ENCODE measurements around the gene STIL. TPM values are rescaled to one million over a fixed set of nuclear protein-coding genes. Genes with fewer than 3 reads are reported as not detected.
A peak's percentile ranks its signal among the peaks of the same experiment; 100 is the strongest.
"Not testable (repeated sequence)": the region's sequence is repeated elsewhere in the genome, so short reads cannot be mapped to it uniquely, and the experiment has no call there.

The STIL gene
- total RNA-seq, 2 experiments from 2014 or later: 28.0 to 28.2 TPM

- DNase-seq: no peak
- no peak overlapping the region for H3K4me3 Mint-ChIP-seq
- no peak overlapping the region for H3K27ac Mint-ChIP-seq
- H3K36me3 Mint-ChIP-seq: peaks cover 21% of the 10 kb centered on the region
- H3K4me1 Mint-ChIP-seq: no peaks in the 10 kb centered on the region
- H3K27me3 Mint-ChIP-seq: no peaks in the 10 kb centered on the region
- H3K9me3 Mint-ChIP-seq: no peaks in the 10 kb centered on the region
These were observed 37.1 kb downstream of the STIL start for GRCh38 chr1:47276850-47277249.

GRCh38 chr1:47275811-47276210 lies 38.1 kb downstream of the STIL start:
- not testable (repeated sequence) for DNase-seq, H3K4me3 Mint-ChIP-seq, H3K4me1 Mint-ChIP-seq, H3K27me3 Mint-ChIP-seq, H3K9me3 Mint-ChIP-seq, H3K27ac Mint-ChIP-seq
- H3K36me3 Mint-ChIP-seq: peaks cover 20% of the 10 kb centered on the region

GRCh38 chr1:47265529-47265928 lies 48.4 kb downstream of the STIL start:
- H3K9me3 Mint-ChIP-seq, H3K27ac Mint-ChIP-seq, H3K27me3 Mint-ChIP-seq, H3K4me1 Mint-ChIP-seq, DNase-seq, H3K4me3 Mint-ChIP-seq: not testable (repeated sequence)
- peaks cover 25% of the 10 kb centered on the region for H3K36me3 Mint-ChIP-seq

GRCh38 chr1:47262787-47263413 lies 51.0 kb downstream of the STIL start:
- no peak overlapping the region for H3K27ac Mint-ChIP-seq
- no peaks in the 10 kb centered on the region for H3K27me3 Mint-ChIP-seq
- H3K4me3 Mint-ChIP-seq: no peak overlapping the region
- no peaks in the 10 kb centered on the region for H3K9me3 Mint-ChIP-seq
- no peaks in the 10 kb centered on the region for H3K4me1 Mint-ChIP-seq
- H3K36me3 Mint-ChIP-seq: peaks cover 27% of the 10 kb centered on the region
- peak; percentile 17 for DNase-seq

GRCh38 chr1:47257224-47257623 lies 56.7 kb downstream of the STIL start:
- Mint-ChIP-seq H3K9me3 (no peaks in the 10 kb centered on the region), H3K27ac (no peak overlapping the region), H3K4me1 (no peaks in the 10 kb centered on the region), H3K36me3 (peaks cover 26% of the 10 kb centered on the region), H3K27me3 (no peaks in the 10 kb centered on the region), H3K4me3 (no peak overlapping the region)
- no peak for DNase-seq

GRCh38 chr1:47252795-47253194 lies 61.2 kb downstream of the STIL start:
- no peak overlapping the region for H3K27ac Mint-ChIP-seq
- H3K4me1 Mint-ChIP-seq: no peaks in the 10 kb centered on the region
- H3K27me3 Mint-ChIP-seq: no peaks in the 10 kb centered on the region
- H3K36me3 Mint-ChIP-seq: peaks cover 24% of the 10 kb centered on the region
- H3K4me3 Mint-ChIP-seq: no peak overlapping the region
- H3K9me3 Mint-ChIP-seq: no peaks in the 10 kb centered on the region
- DNase-seq: no peak

GRCh38 chr1:47252369-47252768 lies 61.6 kb downstream of the STIL start:
- no peaks in the 10 kb centered on the region for H3K27me3 Mint-ChIP-seq

GRCh38 chr1:47249755-47250154 lies 64.2 kb downstream of the STIL start:
- no peak for DNase-seq
- Mint-ChIP-seq H3K4me1 (no peaks in the 10 kb centered on the region), H3K36me3 (peaks cover 12% of the 10 kb centered on the region), H3K27ac (no peak overlapping the region), H3K27me3 (peaks cover 3% of the 10 kb centered on the region), H3K4me3 (no peak overlapping the region), H3K9me3 (no peaks in the 10 kb centered on the region)

More at GRCh38 chr1:47252369-47252768, 61.6 kb downstream of the STIL start:
- no peak for DNase-seq
- peaks cover 21% of the 10 kb centered on the region for H3K36me3 Mint-ChIP-seq
- H3K9me3 Mint-ChIP-seq: no peaks in the 10 kb centered on the region
- no peaks in the 10 kb centered on the region for H3K4me1 Mint-ChIP-seq
- no peak overlapping the region for H3K4me3 Mint-ChIP-seq
- H3K27ac Mint-ChIP-seq: no peak overlapping the region

GRCh38 chr1:47244339-47244862 lies 69.5 kb downstream of the STIL start:
- H3K36me3 Mint-ChIP-seq: peaks cover 1% of the 10 kb centered on the region
- H3K27ac Mint-ChIP-seq: no peak overlapping the region
- peaks cover 34% of the 10 kb centered on the region for H3K27me3 Mint-ChIP-seq
- no peaks in the 10 kb centered on the region for H3K9me3 Mint-ChIP-seq
- H3K4me1 Mint-ChIP-seq: no peaks in the 10 kb centered on the region
- no peak for DNase-seq
- no peak overlapping the region for H3K4me3 Mint-ChIP-seq

- no peak for DNase-seq
- no peak overlapping the region for H3K27ac Mint-ChIP-seq
- peaks cover 38% of the 10 kb centered on the region for H3K27me3 Mint-ChIP-seq
- H3K4me3 Mint-ChIP-seq: no peak overlapping the region
- no peaks in the 10 kb centered on the region for H3K36me3 Mint-ChIP-seq
- no peaks in the 10 kb centered on the region for H3K4me1 Mint-ChIP-seq
- no peaks in the 10 kb centered on the region for H3K9me3 Mint-ChIP-seq
These were observed 70.0 kb downstream of the STIL start for GRCh38 chr1:47243910-47244309.

GRCh38 chr1:47241114-47242113 lies 72.5 kb downstream of the STIL start:
- Mint-ChIP-seq H3K36me3 (no peaks in the 10 kb centered on the region), H3K4me3 (no peak overlapping the region), H3K27ac (no peak overlapping the region), H3K27me3 (peaks cover 59% of the 10 kb centered on the region), H3K9me3 (no peaks in the 10 kb centered on the region), H3K4me1 (no peaks in the 10 kb centered on the region)
- no peak for DNase-seq

GRCh38 chr1:47238935-47239592 lies 74.9 kb downstream of the STIL start:
- no peaks in the 10 kb centered on the region for H3K9me3 Mint-ChIP-seq
- no peak overlapping the region for H3K27ac Mint-ChIP-seq
- H3K4me3 Mint-ChIP-seq: no peak overlapping the region

GRCh38 chr1:47235806-47236205 lies 78.1 kb downstream of the STIL start:
- no peak for DNase-seq
- H3K4me3 Mint-ChIP-seq: no peak overlapping the region
- no peaks in the 10 kb centered on the region for H3K36me3 Mint-ChIP-seq
- no peak overlapping the region for H3K27ac Mint-ChIP-seq
- peaks cover 86% of the 10 kb centered on the region for H3K27me3 Mint-ChIP-seq
- no peaks in the 10 kb centered on the region for H3K9me3 Mint-ChIP-seq
- peaks cover 10% of the 10 kb centered on the region for H3K4me1 Mint-ChIP-seq

More at GRCh38 chr1:47238935-47239592, 74.9 kb downstream of the STIL start:
- DNase-seq: no peak
- H3K27me3 Mint-ChIP-seq: peaks cover 76% of the 10 kb centered on the region
- no peaks in the 10 kb centered on the region for H3K4me1 Mint-ChIP-seq
- no peaks in the 10 kb centered on the region for H3K36me3 Mint-ChIP-seq

GRCh38 chr1:47235241-47235681 lies 78.7 kb downstream of the STIL start:
- Mint-ChIP-seq H3K9me3 (no peaks in the 10 kb centered on the region), H3K27ac (no peak overlapping the region), H3K4me1 (peaks cover 15% of the 10 kb centered on the region), H3K36me3 (no peaks in the 10 kb centered on the region), H3K4me3 (no peak overlapping the region), H3K27me3 (peaks cover 88% of the 10 kb centered on the region)
- no peak for DNase-seq

- peaks cover 28% of the 10 kb centered on the region for H3K4me1 Mint-ChIP-seq
- no peak overlapping the region for H3K27ac Mint-ChIP-seq
- H3K36me3 Mint-ChIP-seq: no peaks in the 10 kb centered on the region
- peaks cover 93% of the 10 kb centered on the region for H3K27me3 Mint-ChIP-seq
- no peak for DNase-seq
- no peak overlapping the region for H3K4me3 Mint-ChIP-seq
- H3K9me3 Mint-ChIP-seq: no peaks in the 10 kb centered on the region
These were observed 80.8 kb downstream of the STIL start for GRCh38 chr1:47233186-47233585.

All from activated naive CD8-positive, alpha-beta T cell treated with anti-CD3 and anti-CD28 coated beads for 36 hours (primary cell).